Central memory CD4-positive, alpha-beta T cell (primary cell): Measurements from ENCODE around the gene ESRP2.

ENCODE experiments used
- DNase-seq: peaks from one replicate; pipeline ENCODE4 v3.0.0; 2022

ESRP2 gene

GRCh38 chr16:68263559-68264127, 27.7 kb upstream of the ESRP2 start:
- no peak for DNase-seq

GRCh38 chr16:68259007-68259825, 23.3 kb upstream of the ESRP2 start:
- no peak for DNase-seq

GRCh38 chr16:68257906-68258800, 22.2 kb upstream of the ESRP2 start:
- DNase-seq = no peak

GRCh38 chr16:68257251-68257905, 21.5 kb upstream of the ESRP2 start:
- no peak for DNase-seq

- DNase-seq = no peak
Observed at GRCh38 chr16:68255712-68256111, 19.8 kb upstream of the ESRP2 start.

GRCh38 chr16:68253721-68254120, 17.8 kb upstream of the ESRP2 start:
- no peak for DNase-seq

GRCh38 chr16:68252383-68252782, 16.5 kb upstream of the ESRP2 start:
- DNase-seq = no peak

GRCh38 chr16:68251832-68252231, 15.9 kb upstream of the ESRP2 start:
- no peak for DNase-seq

- no peak for DNase-seq
Observed at GRCh38 chr16:68250951-68251350, 15.0 kb upstream of the ESRP2 start.

- no peak for DNase-seq
Observed at GRCh38 chr16:68249371-68249770, 13.4 kb upstream of the ESRP2 start.

GRCh38 chr16:68247932-68248331, 12.0 kb upstream of the ESRP2 start:
- DNase-seq = no peak

- no peak for DNase-seq
Observed at GRCh38 chr16:68247400-68247799, 11.5 kb upstream of the ESRP2 start.

GRCh38 chr16:68246666-68247065, 10.7 kb upstream of the ESRP2 start:
- DNase-seq = no peak

GRCh38 chr16:68246121-68246520, 10.2 kb upstream of the ESRP2 start:
- no peak for DNase-seq

GRCh38 chr16:68244903-68245853, 9.3 kb upstream of the ESRP2 start, which contains the start of gene PLA2G15:
Gene PLA2G15 (plus strand): TSS chr16:68245373. CDS start chr16:68245427, 54 bp downstream.
- peak; percentile 91 for DNase-seq

GRCh38 chr16:68244481-68244902, 8.6 kb upstream of the ESRP2 start:
- DNase-seq = no peak

- no peak for DNase-seq
Observed at GRCh38 chr16:68242926-68243858, 7.3 kb upstream of the ESRP2 start.

GRCh38 chr16:68242085-68242484, 6.2 kb upstream of the ESRP2 start:
- no peak for DNase-seq

- no peak for DNase-seq
Observed at GRCh38 chr16:68238029-68238345, 2.1 kb upstream of the ESRP2 start.

GRCh38 chr16:68237243-68238028, 1.5 kb upstream of the ESRP2 start:
- peak; percentile 82 for DNase-seq
